K562 (cell line): ENCODE measurements around the gene LRRC10B. TPM values are rescaled to one million over a fixed set of nuclear protein-coding genes. Genes with fewer than 3 reads are reported as not detected.

Experiments used
- ATAC-seq: fragments of 200-7000 bp; cut with Tn5 transposase; 3 replicates; pipeline ENCODE4 v1.9.1; 2020; ENCODE audit warnings: moderate library complexity
- BruUV-seq: library from RNA; stranded (reverse); fragments of 400-500 nt; replicated peaks from 2 replicates; lab custom pipeline; 2021; lab: Mats Ljungman, UMichigan
- CTCF ChIA-PET: fragments of 300-600 bp; formaldehyde crosslinking; extraction: SDS; loops from one replicate; lab custom pipeline; 2021; ENCODE audit warnings: low intra/inter-chr PET ratio; lab: Yijun Ruan, JAX
- POLR2A ChIA-PET: fragments of 300-600, 350-650 bp; sonication (Branson Sonifier 250); formaldehyde crosslinking; extraction: SDS; loops from one replicate; lab custom pipeline; 2021; ENCODE audit warnings: antibody characterized with exemption, inconsistent platforms; lab: Yijun Ruan, JAX
- DNase-seq, 4 experiments: peaks; one replicate each; pipeline versions ENCODE4 v3.0.0 to v3.0.0-alpha.2; 2011 to 2018; ENCODE audit warnings: low spot score in 3 of 4, mixed read lengths in 3 of 4; ENCODE audit errors: extremely low read depth in 1 of 4
- FAIRE-seq: peaks from 2 replicates; lab custom pipeline; 2011; peaks lifted over from hg19 to GRCh38; lab: Jason Lieb, UNC
- H2AFZ ChIP-seq: 2 replicates; pipeline ENCODE4 v1.6.0; 2011; ENCODE audit warnings: low read depth, low read length, control low read depth, inconsistent platforms
- H3K27ac ChIP-seq: fragments of 200-600 bp; 3 replicates; pipeline ENCODE4 v1.8.0; 2011; ENCODE audit warnings: low read depth, mild to moderate bottlenecking, control low read depth, inconsistent platforms, low read length, moderate library complexity, mixed read lengths; ENCODE audit errors: extremely low read depth
- H3K27me3 ChIP-seq, 2 experiments: fragments of 300-600 bp in 1 of 2; 2 replicates in 1 of 2; 3 replicates in 1 of 2; pipeline versions ENCODE4 v1.6.0 to v1.8.0; 2011; ENCODE audit warnings: inconsistent platforms in 2 of 2, low read length in 2 of 2, mild to moderate bottlenecking in 1 of 2, mixed read lengths in 1 of 2, moderate library complexity in 1 of 2; ENCODE audit not compliant: control insufficient read depth in 2 of 2, insufficient read depth in 2 of 2
- H3K36me3 ChIP-seq: fragments of 300-600 bp; 3 replicates; pipeline ENCODE4 v1.8.0; 2011; ENCODE audit warnings: mild to moderate bottlenecking, low read length, inconsistent platforms; ENCODE audit not compliant: control insufficient read depth, insufficient read depth
- H3K4me1 ChIP-seq, 2 experiments: fragments of 200-600 bp in 1 of 2; replicated peaks in 1 of 2; 2 replicates in 1 of 2; 3 replicates in 1 of 2; pipeline versions ENCODE4 v1.5.1 to v1.8.0; 2011; ENCODE audit warnings: inconsistent platforms in 2 of 2, low read length in 2 of 2, mild to moderate bottlenecking in 1 of 2, mixed read lengths in 1 of 2, moderate library complexity in 1 of 2; ENCODE audit not compliant: control insufficient read depth in 2 of 2, insufficient read depth in 2 of 2
- H3K4me2 ChIP-seq: 2 replicates; pipeline ENCODE4 v1.6.1; 2011; ENCODE audit warnings: low read length, control low read depth, inconsistent platforms, mixed read lengths; ENCODE audit not compliant: insufficient read depth
- H3K4me3 ChIP-seq: fragments of 200-600 bp; sonication (generic), shearing (Covaris generic); 2 replicates; pipeline ENCODE4 v1.5.1; 2016; ENCODE audit warnings: control low read depth, inconsistent platforms
- H3K79me2 ChIP-seq: fragments of 200-600 bp; 3 replicates; pipeline ENCODE4 v1.8.0; 2011; ENCODE audit warnings: low read length, inconsistent platforms; ENCODE audit not compliant: control insufficient read depth, insufficient read depth
- H3K9ac ChIP-seq, 2 experiments: 2 replicates each; pipeline versions ENCODE4 v1.6.0 to v1.6.1; 2011; ENCODE audit warnings: low read depth in 2 of 2, low read length in 2 of 2, control low read depth in 1 of 2, inconsistent platforms in 1 of 2, mild to moderate bottlenecking in 1 of 2, mixed read lengths in 1 of 2; ENCODE audit not compliant: insufficient read depth in 1 of 2
- H3K9me1 ChIP-seq: one replicate; pipeline ENCODE4 v1.6.0; 2011; ENCODE audit warnings: inconsistent platforms, mild to moderate bottlenecking, low read length, moderate library complexity; ENCODE audit not compliant: control insufficient read depth, insufficient read depth
- H3K9me3 ChIP-seq: replicated peaks from 2 replicates; pipeline ENCODE4 v1.5.1; 2011; ENCODE audit warnings: low read depth, low read length, inconsistent platforms; ENCODE audit not compliant: control insufficient read depth, insufficient read depth
- H4K20me1 ChIP-seq: replicated peaks from 2 replicates; pipeline ENCODE4 v1.6.1; 2011; ENCODE audit warnings: low read length, inconsistent platforms, mixed read lengths; ENCODE audit not compliant: control insufficient read depth, insufficient read depth
- BCOR ChIP-seq: fragments of 450-650 bp; IDR thresholded peaks from 2 replicates; pipeline ENCODE4 v1.6.1; 2016
- HINFP ChIP-seq: fragments of 450-650 bp; conservative IDR thresholded peaks from 2 replicates; pipeline ENCODE4 v1.6.1; 2016; ENCODE audit warnings: missing genetic modification characterization, low read depth, mild to moderate bottlenecking, control low read depth, missing compliant biosample characterization
- MLLT1 ChIP-seq, 2 experiments: fragments of 450-650 bp; IDR thresholded peaks; 2 replicates each; pipeline ENCODE4 v1.6.1; 2016
- PKNOX1 ChIP-seq: fragments of 450-650 bp; IDR thresholded peaks from 2 replicates; pipeline ENCODE4 v1.6.1; 2016
- ZFX ChIP-seq: sonication (generic); formaldehyde crosslinking; IDR thresholded peaks from 2 replicates; pipeline ENCODE4 v1.8.0; 2022; ENCODE audit warnings: mild to moderate bottlenecking, missing genetic modification reagents, moderate library complexity
- WGBS: fragments of 100-300 bp; shearing (Covaris generic); methylation state at CpG from one replicate; pipeline ENCODE4 v1.1.6; 2016; ENCODE audit warnings: low coverage, mixed read lengths; ENCODE audit not compliant: insufficient coverage; ENCODE audit errors: missing lambda C conversion rate; 5-methylcytosine and 5-hydroxymethylcytosine counted together
- in situ Hi-C: fragments of 300-500 bp; cut with MboI; formaldehyde crosslinking; loops from 4 replicates; pipeline ENCODE4 v1.15.0; 2018; ENCODE audit warnings: inconsistent platforms, mixed read lengths
- intact Hi-C: fragments of 100-400 bp; cut with micrococcal nuclease; formaldehyde crosslinking; loops from 2 replicates; pipeline ENCODE4 v1.14.2; 2022
- polyA plus RNA-seq, 8 experiments: library from polyadenylated mRNA; depleted of rRNA in 4 of 8; stranded (reverse) in 5 of 8; unstranded in 3 of 8; fragments of >200 nt; fragmentation: Nextera tagmentation in 2 of 8; fragmentation: Illumina TruSeq in 1 of 8; extraction: Ambion mirVana in 2 of 8; extraction: Trizol in 1 of 8; gene quantifications; 2 replicates each; pipeline versions ENCODE4 v1.2.1 to v1.2.3, GENCODE V29; 2011 to 2014; ENCODE audit warnings: inconsistent platforms in 1 of 8, missing spikeins in 1 of 8
- total RNA-seq, 7 experiments: library from RNA; depleted of rRNA in 6 of 7; stranded (reverse); fragments of >200 nt in 6 of 7; fragmentation: Illumina TruSeq in 2 of 7; extraction: Trizol in 2 of 7; gene quantifications; 2 replicates each; pipeline versions ENCODE4 v1.2.1 to v1.2.3, GENCODE V29; 2011 to 2021; ENCODE audit warnings: low replicate concordance in 1 of 7

The LRRC10B gene
- total and polyA plus RNA-seq, 9 of the 15 experiments (the other 6 are each of a cell fraction or from before 2014, with no cell fraction given) = 0.11 TPM; not detected in 8

GRCh38 chr11:61497473-61497872 is 11.1 kb upstream of the LRRC10B start (continued):
- TF ChIP-seq MLLT1 (IDR thresholded peaks at IDR 0.05) (peak in 1 of 2 experiments; percentile 13; a peak in 1 of 4 replicates), HINFP (no peak)

- no peaks in the 10 kb centered on the region; the same call in 1 of the 2 replicates for H3K9me3 ChIP-seq
- H3K4me3 ChIP-seq = no peak overlapping the region
- peaks cover 0 to 34% of the 10 kb centered on the region in 2 experiments; a peak in 3 of 5 replicates for H3K27me3 ChIP-seq
- BruUV-seq = no TSS peak
- H3K9me1 ChIP-seq = peaks cover 3% of the 10 kb centered on the region
- no peak overlapping the region for H3K9ac ChIP-seq
- H4K20me1 ChIP-seq = no peaks in the 10 kb centered on the region
- intact Hi-C loops (no loop called here), in situ Hi-C loops (no loop called here)
- no peak overlapping the region for H3K27ac ChIP-seq
- FAIRE-seq (no peak), ATAC-seq (no peak), DNase-seq (no peak)
- POLR2A ChIA-PET = no interaction called here
- H3K4me2 ChIP-seq = no peak overlapping the region; the same call in 1 of the 2 replicates
- CTCF ChIA-PET = interaction anchor here (0.6 kb wide), 1 partner anchor 226 kb away, joined by 5 read pairs; no protein-coding TSS in a partner anchor
- TF ChIP-seq ZFX = 0 out of 2 replicates have a peak, but pooled peaks have one; percentile 15
- 0 out of 2 replicates have a peak, but pooled peaks have one; percentile 10 for TF ChIP-seq PKNOX1
- TF ChIP-seq BCOR = no peak
- WGBS = 79% methylated on average over 9 of the region's 9 CpGs
- no peaks in the 10 kb centered on the region for H3K79me2 ChIP-seq
- H3K36me3 ChIP-seq = no peaks in the 10 kb centered on the region
- peaks cover 0 to 7% of the 10 kb centered on the region in 2 experiments; a peak in 3 of 5 replicates for H3K4me1 ChIP-seq
- no peak overlapping the region for H2AFZ ChIP-seq
Observed at GRCh38 chr11:61497876-61498275, 10.7 kb upstream of the LRRC10B start.
